ENCODE results near the gene DGKB.

Gene DGKB

DNA sequence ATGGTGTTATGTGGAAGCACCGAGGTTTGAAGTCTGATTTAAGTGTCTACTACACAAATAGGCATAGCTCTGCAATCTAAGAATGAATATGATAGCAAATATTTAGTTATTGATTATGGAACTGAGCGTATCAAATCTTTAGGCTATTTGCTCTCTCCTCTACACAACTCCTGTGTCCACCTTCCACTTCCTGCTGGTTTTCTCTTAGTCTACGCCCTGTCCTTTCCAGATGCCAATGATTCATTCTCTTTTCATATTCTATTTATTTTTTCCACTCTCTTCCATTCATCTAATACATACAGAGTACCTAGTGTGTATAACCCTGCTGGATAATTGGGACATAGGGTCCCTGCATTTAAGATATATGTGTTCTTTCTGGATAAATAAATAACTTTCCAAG lies 83.7 kb downstream of the DGKB start:
- DNase-seq, result no peak

DNA sequence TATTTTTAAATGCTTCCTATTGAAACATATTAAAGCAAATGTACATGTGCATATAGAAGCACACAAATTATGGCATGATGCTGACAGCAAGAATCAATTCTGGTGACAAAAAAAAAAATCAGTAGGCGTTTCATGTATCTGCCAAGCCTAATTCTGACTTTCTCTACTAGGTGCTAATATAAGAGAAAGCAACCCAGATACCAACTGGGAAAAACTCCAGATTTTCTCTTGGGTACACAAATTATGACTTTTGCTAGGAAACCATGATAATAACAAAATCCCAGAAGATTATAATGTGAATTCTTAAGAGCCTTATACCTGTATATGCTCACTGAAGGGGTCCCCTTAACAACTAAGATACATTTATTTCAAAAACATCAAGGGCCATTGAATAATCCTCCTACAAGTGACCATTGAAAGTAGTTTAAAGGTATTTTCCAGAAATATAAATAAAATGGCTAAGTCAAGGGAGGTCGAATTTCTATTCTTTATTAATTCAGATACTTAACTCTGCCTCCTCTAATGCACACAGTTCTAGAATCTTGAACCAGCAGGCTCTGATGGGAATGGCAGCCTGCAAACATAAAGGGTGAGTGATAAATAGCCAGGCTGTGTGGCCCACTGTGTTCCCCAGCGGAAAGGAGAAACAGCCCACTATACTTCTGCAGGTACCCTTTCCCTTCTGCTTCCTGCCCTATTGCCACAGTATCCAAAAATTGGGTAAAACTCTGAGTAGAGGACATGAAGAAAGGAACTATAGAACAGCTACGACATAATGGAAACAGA lies 84.5 kb downstream of the DGKB start:
- DNase-seq, result no peak

DNA sequence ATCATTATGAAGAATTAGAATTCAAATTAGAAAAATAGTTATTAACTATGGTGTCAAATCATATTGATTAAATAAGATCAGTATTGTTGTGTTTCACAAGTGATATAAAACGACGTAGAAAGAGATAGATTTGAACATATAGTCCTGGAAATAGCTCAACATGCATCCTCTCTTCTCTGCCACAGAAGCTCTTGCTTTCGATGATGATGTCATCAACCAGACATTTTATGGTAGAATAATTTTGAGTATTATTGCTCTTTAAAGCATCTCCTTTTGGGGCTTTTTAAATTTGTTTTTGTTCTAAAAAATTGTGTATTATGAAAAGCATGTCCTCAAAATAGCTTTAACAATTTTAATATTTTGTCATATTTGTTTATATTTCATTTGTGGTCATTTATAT lies 95.0 kb downstream of the DGKB start:
- no peak for DNase-seq

DNA sequence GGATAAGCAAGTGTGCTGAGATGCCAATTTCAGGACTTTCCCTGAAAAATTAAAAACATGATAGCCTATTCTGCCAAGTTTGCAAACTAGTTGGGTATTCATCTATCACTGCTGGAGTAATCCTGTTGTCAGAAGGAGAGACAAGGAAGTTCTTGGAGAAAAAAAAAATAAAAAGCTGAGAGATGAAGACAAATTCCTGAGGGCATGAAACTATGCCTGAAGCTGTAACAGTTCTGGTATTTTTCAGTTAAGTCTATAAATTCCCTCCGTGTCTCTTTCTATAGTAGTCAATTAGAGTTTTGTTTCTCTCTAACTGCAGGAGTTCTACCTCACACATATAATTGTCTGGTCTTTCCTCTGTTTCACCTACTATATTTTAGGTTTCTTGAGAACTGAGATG lies 95.7 kb downstream of the DGKB start:
- no peak for DNase-seq

DNA sequence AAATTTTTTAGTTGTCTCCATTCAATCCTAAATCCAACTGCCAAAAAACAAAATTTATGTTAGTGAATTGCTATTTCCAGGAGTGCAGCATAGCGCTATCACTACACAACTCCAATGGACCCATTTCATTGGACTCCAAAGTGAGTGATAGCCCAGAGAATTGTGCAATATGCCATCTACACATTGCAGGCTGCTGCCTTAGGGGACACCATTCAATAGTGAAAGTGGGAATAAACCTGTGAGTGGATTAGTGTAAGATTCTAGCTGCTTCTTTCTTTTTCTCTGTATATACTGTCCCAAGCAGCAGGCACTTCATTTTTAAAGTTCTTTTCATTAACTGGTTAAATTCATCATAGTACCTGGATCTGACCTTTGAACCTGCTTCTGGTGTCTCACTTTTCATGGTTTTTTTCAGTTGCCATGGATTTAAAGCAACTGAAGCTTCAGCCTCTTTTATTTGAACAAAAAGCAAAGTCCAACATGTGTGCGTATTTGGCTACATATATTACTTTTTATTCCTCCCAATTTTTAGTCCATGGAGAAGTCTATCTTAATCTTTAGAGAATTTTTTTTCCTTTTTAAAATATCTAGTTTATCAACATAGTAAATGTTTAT lies 97.3 kb downstream of the DGKB start:
- no peak for DNase-seq

DNA sequence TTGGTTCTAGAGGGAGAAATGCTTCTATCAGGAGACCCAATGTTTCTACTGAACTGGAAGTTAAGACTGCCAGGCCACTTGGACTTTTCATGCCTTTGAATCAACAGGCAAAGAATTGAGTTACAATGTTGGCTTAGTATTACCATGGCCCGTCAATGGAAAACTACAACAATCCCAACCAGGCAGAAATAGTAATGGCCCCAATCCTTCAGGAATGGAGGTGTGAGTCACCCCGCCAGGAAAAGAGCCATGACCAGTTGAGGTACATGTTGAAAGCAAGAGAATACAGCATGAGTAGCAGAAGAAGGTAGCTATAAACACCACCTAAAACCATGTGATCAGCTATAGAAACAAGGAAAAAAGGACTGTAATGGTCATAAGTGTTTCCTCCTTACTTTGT lies 101.9 kb downstream of the DGKB start:
- DNase-seq, result no peak

DNA sequence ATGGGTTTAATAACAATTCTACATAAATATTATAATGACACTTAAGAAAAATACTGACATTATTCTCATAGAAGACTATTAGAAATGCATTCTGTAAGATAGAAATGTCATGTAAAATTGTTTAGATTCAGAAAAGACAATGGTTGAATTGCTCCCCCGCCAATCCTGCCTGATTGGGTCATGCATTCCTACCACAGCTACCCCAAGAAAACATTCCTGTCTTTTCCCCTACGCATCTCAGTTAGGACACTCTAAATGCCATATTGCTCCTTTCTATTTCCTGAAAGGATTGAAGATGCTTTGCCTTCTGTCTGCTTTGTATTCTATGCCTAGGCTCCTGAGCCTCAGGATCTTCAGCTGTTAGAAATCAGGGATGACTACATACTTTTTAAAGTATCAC lies 109.4 kb downstream of the DGKB start:
- DNase-seq, result no peak

DNA sequence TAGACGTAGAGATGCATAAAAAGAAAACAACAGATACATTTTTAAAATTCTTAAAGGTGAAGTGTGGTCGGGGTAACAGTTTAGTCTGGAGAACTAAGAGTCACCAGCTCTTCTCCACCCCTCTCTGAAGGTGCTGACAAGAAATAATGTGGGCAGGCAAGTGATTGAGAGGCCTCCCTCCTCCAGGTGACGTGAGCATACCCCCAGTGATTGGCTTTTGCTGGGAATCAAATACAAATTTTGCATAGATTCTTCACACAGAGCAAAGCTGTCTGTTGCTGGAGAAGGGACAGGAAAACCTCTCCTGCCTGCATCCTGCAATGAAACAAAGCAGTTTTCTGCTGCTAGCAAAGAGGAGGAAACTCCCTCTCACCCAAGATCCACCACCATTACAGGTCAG lies 115.0 kb downstream of the DGKB start:
- DNase-seq, result no peak

DNA sequence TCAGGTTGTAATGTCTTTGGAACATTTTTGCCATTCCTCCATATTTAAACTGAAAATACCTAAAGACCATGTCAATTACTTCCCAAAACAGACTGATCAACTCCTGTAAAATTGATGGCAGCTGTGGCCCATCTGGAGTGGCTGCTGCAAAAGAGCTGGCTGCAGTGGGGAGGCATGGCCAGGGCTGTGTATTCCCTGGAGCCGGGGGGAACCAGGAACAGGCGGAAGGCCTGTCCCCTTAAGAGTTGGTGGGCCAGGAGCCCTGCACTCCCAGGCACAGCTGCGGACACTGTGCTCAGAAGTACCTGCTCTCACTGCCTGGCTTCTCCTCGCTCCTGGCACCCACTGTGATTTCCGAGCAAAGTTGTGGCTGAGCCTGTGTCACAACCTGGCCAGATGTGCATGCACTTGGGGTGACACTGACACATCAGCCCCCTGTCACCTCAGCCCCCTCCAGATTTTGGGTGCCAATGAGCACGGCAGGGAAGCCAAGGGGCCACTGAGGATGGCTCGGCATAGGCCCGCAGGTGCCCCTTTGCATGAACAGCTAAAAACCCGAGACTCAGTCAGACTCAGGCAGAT lies 116.1 kb downstream of the DGKB start:
- no peak for DNase-seq

DNA sequence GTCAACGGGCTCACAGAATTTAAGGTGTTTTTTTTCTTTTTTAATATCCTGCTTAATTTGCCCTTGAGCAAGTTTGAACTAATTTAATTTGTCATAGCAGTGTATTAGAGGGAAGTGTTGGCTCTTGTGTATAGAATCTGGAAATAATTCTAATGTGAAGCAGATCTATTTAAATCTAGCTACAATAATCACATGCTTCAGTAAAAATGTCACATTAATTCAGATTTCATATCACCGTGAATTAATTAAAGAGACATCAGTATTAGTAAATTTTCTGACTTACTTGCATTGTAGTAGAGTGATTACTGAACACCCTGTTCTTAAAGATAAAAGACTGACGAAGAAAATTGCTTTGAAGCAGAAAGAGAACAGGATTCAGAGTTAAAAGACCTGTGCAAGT lies 124.7 kb downstream of the DGKB start:
- DNase-seq, result no peak

DNA sequence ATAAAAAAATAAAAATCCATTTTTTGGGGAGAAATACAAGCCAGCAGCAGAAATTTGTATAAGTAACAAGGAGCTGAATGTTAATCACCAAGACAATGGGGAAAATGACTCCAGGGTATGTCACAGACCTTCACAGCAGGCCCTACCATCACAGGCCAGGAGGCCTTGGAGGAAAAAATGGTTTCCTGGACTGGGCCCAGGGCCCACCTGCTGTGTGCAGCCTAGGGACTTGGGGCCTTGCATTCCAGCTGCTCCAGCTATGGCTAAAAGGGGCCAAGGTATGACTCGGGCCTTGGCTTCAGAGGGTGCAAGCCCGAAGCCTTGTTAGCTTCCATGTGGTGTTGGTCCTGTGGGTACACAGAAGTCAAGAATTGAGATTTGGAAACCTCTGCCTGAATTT lies 126.3 kb downstream of the DGKB start:
- no peak for DNase-seq

DNA sequence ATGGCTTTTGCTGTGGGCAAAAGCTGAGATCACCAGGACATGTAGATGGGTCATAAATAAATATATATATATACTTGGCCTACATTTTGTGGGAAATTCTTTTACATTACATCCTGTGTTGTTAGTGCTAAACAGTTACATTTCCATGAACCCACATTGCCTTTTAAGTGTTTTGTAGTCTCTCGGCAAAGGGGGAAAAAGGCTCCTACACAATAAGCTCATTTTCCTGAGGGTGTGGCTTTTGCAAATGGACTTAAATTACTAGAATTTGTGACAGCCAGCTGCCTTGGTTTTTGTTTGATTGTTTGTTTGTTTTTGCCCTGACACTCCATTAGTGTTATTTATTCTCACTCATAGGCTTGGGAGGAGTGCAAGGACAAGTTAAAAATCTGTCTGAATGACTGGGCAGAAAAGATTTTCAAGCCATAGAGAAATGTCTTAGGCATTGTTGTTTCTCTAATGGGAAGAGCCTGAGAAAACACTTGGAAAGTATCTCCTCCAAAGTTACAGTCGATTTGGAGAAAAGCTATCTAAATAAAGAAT lies 128.8 kb downstream of the DGKB start:
- DNase-seq, result no peak

DNA sequence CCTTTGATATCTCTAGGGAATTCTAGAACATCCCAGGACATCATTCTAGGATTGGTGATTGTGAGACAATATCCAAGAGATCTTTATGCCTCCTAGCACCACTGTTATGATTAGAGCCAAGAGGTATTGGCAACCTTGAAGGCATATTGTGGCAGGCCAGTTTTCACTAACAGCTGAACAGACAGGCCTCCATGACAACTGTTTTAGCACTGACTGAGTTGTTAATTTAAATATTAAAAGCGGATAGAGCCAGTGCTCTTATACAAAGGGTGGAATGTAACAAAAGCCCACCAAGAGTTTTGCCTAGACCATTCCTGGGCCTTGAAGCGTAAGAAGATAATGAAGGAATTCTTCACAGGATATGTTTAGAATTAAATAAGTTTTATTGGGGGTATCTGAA lies 131.9 kb downstream of the DGKB start:
- no peak for DNase-seq

DNA sequence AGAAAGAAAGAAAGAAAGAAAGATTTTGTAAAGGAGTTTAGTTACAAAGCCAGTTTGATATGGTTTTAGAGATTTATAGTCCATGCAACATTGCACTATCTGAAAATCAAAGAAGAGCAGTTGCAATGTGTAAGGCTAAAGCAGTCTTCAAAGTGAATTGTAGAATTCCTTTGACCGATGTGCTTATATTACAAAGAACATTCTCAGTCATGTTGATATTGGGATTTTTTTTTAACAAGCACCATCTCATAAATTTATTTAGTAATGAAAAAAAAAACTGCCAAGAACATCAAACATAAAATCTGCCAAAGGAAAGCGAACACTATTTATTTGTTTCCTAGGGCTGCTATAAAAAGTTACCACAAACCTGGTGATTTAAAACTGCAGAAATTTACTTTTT lies 133.3 kb downstream of the DGKB start:
- no peak for DNase-seq

DNA sequence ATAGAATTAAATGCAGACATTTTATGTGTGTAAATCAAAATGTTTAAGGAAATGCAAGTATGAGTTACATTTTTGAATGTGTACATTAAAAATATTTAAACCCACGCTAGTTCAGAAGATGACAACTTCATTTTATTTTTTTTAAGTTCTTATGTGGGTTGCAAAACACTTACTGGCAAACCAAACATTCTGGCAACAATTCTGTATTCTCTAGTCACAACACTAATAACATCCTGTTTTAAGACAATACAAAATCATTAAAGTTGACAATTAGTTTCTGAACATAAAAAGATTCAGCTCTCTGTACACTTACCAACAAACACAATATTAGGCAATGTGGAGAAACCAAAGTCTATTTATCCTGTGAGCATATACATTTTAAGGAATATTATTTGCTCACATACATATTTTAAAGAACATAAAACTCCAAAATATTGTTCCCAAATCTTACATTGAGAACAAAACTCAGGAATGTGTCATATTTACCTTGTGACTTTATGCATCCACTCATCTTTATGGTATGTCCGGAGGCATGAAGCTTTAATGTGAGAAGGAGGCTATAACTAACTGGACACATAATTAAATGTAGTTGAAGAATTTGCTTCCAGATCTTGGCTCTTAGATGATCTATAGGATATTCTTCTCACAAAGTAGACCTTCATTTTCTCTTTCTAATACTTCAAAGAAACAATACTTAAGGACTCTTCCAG lies 134.7 kb downstream of the DGKB start:
- no peak for DNase-seq

DNA sequence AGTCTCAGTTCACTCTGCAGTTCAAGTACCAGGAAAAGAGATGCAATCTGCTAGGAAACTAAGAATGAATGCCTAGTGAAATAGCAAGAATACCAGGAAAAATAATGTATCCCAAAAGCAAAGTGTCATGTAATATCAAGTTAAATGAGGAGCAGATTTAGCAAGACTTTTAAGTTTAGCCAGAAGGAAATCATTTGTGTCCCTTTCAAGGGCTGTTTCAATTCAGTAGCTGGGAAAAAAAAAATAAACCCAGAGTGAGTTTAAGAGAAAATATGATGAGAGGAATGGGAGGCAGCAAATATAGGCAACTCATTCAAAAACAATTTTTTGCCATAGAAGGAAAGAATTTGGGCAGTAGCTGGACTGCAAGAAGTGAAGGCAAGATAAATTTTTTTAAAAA lies 135.8 kb downstream of the DGKB start:
- no peak for DNase-seq

DNA sequence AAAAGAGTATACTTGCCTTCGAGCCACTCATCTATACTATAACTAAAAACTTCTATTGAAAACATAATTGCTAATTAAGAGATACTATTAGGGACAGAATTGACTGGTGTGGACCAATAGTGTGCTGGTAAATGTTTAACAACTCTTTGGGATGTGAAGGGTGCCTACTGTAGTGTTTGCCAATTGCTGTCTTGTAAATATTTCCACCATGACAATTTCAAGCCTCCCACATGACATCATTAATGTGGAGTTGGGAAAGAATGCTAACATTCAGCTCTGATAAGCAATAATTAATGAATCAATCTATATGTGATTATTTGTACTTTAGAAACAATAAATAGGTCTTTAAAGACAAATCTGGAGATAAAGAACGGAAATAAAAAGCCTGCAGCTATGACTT lies 136.8 kb downstream of the DGKB start:
- DNase-seq, result no peak

DNA sequence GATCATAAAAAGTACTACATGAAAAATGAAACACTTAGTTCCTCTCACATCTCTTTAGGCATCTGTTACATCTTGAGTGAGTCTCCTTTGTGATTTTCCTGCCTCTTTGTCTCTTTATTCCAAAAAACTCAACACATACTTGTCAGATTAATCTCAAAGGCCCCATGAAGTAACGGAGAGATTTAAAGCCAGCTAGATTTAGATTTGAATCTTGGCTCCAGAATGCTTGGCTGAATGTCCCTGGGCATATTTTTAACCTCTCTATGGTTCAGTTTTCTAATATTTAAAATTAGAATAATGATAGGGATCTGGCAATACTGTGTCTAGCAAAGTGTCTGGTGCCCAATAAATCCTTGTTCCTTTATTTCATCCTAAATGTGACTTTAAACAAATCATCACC lies 140.0 kb downstream of the DGKB start:
- DNase-seq, result no peak

DNA sequence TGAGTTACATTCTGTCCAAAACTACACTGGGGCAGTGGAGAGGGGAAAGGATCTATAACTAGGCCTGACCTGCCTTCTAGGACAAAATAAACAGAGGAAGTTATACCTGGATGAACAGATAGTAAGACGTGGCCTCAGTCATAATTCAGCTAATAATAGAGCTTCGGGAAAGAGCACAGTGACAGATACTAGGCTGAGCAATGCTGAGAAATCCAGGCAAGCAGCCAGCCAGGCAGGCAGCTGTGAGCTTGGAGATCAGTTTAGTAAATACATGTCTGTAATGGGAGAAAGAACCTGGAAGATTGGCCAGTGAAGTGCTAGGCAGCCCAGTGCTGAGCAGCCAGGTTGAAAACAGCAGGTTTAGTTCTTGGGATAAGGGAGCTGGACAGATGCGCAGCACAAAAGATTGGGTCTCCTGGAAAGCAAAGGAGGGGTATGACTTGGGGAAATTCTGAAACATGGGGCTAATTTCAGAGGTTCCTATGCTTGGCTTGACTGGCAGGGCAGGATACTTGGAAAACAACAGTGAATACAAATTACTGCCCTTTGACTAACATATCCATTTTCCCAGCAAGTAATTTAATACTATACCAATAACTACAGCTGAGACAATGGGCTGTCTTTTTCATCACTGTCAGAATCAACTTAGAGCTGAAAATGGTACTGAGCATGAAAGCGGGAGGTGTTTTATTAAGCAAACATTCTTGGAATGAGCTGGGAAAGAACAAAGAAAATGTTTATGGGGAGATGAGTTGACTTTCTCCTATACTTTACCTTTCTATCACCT lies 140.8 kb downstream of the DGKB start:
- no peak for DNase-seq

DNA sequence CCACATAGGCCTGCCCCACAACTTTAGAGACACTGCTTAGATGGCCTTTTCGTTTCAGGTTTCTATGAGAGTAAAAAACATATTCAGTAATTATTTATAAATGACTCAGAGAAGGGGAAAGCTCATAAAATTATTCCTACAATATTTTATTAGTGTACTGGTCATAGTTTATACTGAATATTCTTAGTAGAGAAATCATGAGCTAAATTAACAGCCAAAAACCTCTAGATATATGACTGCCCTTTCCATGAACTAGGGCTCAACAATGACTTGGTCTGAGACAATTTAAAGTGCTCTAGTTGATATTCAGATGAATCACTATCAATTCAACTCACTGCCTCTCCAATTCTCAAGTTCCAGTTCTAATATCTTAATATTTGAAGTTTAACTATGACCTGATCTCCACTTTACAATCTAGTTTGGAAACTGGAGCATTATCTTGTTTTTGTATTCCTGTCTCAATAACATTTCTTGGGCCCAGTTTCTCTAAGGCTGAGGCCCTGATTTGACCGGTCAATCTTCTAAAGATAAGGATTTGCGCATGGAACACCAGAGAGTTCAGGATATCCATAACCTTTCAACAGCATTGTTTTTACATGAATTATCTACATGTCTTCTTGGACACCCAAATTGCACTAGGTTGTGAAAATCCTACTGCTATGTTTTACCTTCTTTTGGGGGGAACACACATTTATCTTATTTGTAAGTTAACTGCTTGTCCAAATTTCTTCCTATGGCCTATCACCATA lies 141.6 kb downstream of the DGKB start:
- DNase-seq, result no peak

DNA sequence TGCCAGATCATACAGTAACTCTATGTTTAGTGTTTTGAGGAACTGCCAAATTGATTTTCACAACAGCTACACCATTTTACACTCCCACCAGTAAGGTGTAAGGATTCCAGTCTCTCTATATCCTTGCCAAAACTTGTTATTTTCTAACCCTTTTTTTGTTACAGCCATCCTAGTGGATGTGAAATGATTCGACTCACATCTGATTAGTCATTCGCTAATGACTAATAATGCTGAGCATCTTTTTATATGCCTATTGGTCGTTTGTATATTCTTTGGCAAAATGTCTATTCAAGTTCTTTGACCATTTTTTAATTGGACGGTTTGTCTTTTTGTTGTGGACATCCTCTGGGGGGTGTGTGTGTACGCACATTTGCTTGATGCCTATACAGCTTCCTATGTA lies 142.8 kb downstream of the DGKB start:
- DNase-seq, result no peak

DNA sequence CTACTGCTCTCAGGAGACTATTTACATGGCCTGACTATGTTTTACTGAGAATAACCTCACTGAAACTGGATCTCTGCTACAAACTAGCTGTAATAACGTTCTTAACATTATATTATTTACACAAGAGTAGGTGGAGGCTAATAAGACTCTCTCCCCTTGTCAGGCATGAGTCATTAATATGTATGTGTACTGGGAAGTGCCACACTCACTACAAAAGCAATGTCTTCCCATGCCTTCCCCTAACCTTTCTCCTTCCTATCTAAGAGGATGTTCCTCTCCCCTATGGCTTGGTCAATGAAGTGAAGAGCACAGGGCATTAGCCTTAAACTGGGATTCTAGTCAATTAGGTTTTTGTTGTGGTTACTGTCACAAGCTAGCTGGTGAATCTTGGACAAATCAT lies 147.9 kb downstream of the DGKB start:
- DNase-seq, result no peak

Measured in activated CD4-positive, CD25-positive, alpha-beta regulatory T cell (primary cell).